Measurements from ENCODE around the gene OLFM2.
"Not testable (repeated sequence)": the region's sequence is repeated elsewhere in the genome, so short reads cannot be mapped to it uniquely, and the experiment has no call there.

The OLFM2 gene

GRCh38 chr19:9848762-9849161 lies 87.6 kb downstream of the OLFM2 start:
- H3K4me3 ChIP-seq (replicated peaks; ENCODE audit: low read depth, low read length) = no peak overlapping the region
- TF ChIP-seq, protein P1, sequence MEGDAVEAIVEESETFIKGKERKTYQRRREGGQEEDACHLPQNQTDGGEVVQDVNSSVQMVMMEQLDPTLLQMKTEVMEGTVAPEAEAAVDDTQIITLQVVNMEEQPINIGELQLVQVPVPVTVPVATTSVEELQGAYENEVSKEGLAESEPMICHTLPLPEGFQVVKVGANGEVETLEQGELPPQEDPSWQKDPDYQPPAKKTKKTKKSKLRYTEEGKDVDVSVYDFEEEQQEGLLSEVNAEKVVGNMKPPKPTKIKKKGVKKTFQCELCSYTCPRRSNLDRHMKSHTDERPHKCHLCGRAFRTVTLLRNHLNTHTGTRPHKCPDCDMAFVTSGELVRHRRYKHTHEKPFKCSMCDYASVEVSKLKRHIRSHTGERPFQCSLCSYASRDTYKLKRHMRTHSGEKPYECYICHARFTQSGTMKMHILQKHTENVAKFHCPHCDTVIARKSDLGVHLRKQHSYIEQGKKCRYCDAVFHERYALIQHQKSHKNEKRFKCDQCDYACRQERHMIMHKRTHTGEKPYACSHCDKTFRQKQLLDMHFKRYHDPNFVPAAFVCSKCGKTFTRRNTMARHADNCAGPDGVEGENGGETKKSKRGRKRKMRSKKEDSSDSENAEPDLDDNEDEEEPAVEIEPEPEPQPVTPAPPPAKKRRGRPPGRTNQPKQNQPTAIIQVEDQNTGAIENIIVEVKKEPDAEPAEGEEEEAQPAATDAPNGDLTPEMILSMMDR (IDR thresholded peaks at IDR 0.05; ENCODE audit: low read length, missing control alignments) = no peak
- no peak for DNase-seq (ENCODE audit: low read depth)

GRCh38 chr19:9848060-9848459 lies 88.3 kb downstream of the OLFM2 start:
- no peak overlapping the region for H3K4me3 ChIP-seq (replicated peaks; ENCODE audit: low read depth, low read length)
- TF ChIP-seq, protein P1 (IDR thresholded peaks at IDR 0.05; ENCODE audit: low read length, missing control alignments) = peak; percentile 32
- no peak for DNase-seq (ENCODE audit: low read depth)

GRCh38 chr19:9847087-9847671 lies 89.1 kb downstream of the OLFM2 start:
- TF ChIP-seq, protein P1 (IDR thresholded peaks at IDR 0.05; ENCODE audit: low read length, missing control alignments) = peak; percentile 91
- peak; percentile 93 for DNase-seq (ENCODE audit: low read depth)
- H3K4me3 ChIP-seq (replicated peaks; ENCODE audit: low read depth, low read length) = no peak overlapping the region

DNA sequence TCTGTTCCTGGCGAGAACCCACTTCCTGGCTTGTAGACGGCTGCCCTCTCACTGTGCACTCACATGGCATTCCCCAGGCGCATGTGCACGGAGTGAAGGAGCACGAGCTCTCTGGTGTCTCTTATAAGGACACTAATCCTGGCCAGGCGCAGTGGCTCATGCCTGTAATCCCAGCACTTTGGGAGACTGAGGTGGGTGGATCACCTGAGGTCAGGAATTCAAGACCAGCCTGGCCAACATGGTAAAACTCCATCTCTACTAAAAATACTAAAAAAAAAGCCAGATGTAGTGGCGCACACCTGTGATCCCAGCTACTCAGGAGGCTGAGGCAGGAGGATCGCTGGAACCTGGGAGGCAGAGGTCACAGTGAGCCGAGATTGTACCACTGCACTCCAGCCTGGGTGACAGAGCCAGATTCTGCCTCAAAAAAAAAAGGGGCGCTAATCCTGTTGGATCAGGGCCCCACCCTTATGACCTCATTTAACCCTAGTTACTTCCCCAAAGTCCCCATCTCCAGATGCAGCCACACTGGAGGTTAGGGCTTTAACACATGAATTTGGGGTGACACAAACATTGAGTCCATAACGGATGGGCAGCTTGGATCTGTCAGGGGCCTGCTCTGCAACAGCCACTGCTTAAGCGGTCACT lies 92.6 kb downstream of the OLFM2 start:
- not testable (repeated sequence) for DNase-seq (ENCODE audit: low read depth); H3K4me3 ChIP-seq (replicated peaks; ENCODE audit: low read depth, low read length)

DNA sequence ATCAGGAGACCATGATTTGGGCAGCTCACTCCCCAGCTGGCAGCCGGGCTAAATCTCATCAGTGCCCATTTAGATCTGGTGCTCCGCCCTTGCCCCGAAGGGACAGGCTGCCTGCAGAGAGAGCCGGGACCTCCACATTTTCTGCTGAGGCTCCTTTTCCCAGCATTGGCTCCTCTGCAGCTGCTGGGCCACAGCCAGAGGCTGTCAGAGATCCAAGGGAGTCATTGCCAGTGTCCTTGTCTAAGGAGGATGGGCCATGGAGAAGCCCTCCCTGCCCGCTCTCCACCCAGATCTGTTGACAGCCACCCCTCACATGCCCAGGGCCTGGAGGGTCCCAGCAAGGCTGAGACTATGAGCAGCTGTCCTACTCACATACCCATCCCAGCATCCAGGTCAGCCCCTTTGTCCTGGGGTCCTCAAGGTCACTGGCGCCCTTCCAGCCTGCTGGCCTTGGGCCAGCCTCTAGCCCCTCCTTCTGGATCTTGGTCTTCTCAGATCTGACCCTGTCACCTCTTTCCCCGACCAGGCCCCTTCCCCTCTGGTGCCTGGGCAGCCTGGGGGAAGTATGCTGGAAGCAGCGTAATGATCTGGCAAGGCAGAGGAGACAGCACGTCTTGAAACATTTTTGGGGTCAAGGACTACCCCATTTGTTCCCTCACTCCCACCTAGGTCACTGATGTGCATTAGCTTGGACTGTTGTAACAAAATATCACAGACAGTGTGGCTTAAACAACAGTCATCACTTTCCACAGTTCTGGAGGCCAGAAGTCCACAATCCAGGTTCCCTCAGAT lies 93.3 kb downstream of the OLFM2 start:
- no peak for DNase-seq (ENCODE audit: low read depth)
- TF ChIP-seq, protein P1 (IDR thresholded peaks at IDR 0.05; ENCODE audit: low read length, missing control alignments) = no peak
- H3K4me3 ChIP-seq (replicated peaks; ENCODE audit: low read depth, low read length) = no peak overlapping the region

DNA sequence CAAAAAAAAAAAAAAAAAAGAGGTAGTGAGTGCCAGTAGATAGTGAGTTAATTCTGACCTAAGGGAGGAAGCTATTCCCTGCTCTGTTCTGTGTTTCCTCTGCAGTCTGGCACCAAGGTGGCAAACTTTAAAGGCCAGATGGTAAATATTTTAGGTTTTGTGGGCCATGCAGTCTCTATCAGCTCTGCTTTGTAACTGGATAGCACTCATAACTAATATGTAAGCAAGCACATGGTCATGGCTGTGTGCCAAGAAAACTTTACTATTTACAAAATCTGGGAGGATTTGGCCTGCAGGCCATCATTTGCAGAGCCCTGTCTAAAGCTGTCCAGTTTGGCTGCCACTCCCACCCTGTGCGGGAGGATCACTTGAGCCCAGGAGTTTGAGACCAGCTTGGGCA lies 96.9 kb downstream of the OLFM2 start:
- DNase-seq (ENCODE audit: low read depth) = peak; percentile 27
- no peak overlapping the region for H3K4me3 ChIP-seq (replicated peaks; ENCODE audit: low read depth, low read length)
- TF ChIP-seq, protein P1 (IDR thresholded peaks at IDR 0.05; ENCODE audit: low read length, missing control alignments) = no peak

- TF ChIP-seq, protein P1 (IDR thresholded peaks at IDR 0.05; ENCODE audit: low read length, missing control alignments) = no peak
- H3K4me3 ChIP-seq (replicated peaks; ENCODE audit: low read depth, low read length) = no peak overlapping the region
- DNase-seq (ENCODE audit: low read depth) = no peak
These were observed 98.0 kb downstream of the OLFM2 start for GRCh38 chr19:9838324-9838723.

All from fibroblast of pulmonary artery (primary cell).